Measurements from ENCODE around the gene TTC38.

DNA sequence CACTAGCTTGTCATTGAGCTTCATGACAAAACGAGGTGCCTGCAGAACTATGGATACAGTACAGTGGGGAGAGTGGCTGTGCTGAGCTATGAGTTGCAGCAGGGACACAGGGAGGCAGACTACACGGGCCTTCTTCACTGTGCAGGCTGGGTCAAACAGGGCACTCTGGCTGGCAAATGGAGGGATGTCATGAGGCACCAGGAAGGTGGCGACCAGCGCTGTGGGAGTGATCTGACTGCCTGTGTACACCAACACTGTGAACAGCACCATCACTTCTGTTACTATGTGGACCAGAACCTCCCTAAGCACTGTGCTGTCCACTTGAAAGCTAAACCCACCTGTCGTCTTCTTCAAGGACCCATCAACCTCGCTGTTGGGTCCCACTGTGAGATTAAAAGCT, 7.8 kb upstream of the TTC38 start:
- TF ChIP-seq EZH2phosphoT487 (IDR thresholded peaks at IDR 0.05; ENCODE audit: insufficient read depth, low read depth) (no peak), EZH2 (IDR thresholded peaks at IDR 0.05; ENCODE audit: insufficient read depth, poor library complexity, severe bottlenecking) (no peak)
